Measurements from ENCODE around the gene CHRNE. TPM values are rescaled to one million over a fixed set of nuclear protein-coding genes. Genes with fewer than 3 reads are reported as not detected.

The CHRNE gene
- total RNA-seq, 2 experiments from 2014 or later = 0.27 to 0.32 TPM

GRCh38 chr17:4939546-4939795 lies 36.6 kb upstream of the CHRNE start:
- Histone ChIP-seq H3K4me1 (ENCODE audit: insufficient read depth, low read length, poor library complexity, severe bottlenecking) (peaks cover 44% of the 10 kb centered on the region), H3K27ac (ENCODE audit: low read depth, low read length, poor library complexity, severe bottlenecking) (peak overlapping the region; percentile 90), H3K9me2 (ENCODE audit: insufficient read depth, low read length) (no peaks in the 10 kb centered on the region), H2AFZ (ENCODE audit: low read length) (peak overlapping the region; percentile 53), H3K79me2 (ENCODE audit: insufficient read depth, low read depth, low read length) (peaks cover 54% of the 10 kb centered on the region), H3K9me3 (ENCODE audit: low read length) (no peaks in the 10 kb centered on the region), H3K4me2 (ENCODE audit: low read length) (peak overlapping the region; percentile 97), H4K20me1 (ENCODE audit: insufficient read depth, low read length) (no peaks in the 10 kb centered on the region), H3K36me3 (ENCODE audit: insufficient read depth, low read length) (peaks cover 72% of the 10 kb centered on the region), H3K4me3 (ENCODE audit: low read depth, low read length, poor library complexity, severe bottlenecking) (peak overlapping the region; percentile 95)
- ChIA-PET CTCF (ENCODE audit: unreplicated experiment) (no interaction called here), POLR2A (interaction anchor here (0.7 to 2.4 kb wide), 7 partner anchors 10 to 273 kb away, joined by 3 to 20 read pairs (median 5); partner anchors contain the start of genes ENO3 and SPAG7)
- DNase-seq (ENCODE audit: low spot score) = no peak
- TF ChIP-seq, protein P1, sequence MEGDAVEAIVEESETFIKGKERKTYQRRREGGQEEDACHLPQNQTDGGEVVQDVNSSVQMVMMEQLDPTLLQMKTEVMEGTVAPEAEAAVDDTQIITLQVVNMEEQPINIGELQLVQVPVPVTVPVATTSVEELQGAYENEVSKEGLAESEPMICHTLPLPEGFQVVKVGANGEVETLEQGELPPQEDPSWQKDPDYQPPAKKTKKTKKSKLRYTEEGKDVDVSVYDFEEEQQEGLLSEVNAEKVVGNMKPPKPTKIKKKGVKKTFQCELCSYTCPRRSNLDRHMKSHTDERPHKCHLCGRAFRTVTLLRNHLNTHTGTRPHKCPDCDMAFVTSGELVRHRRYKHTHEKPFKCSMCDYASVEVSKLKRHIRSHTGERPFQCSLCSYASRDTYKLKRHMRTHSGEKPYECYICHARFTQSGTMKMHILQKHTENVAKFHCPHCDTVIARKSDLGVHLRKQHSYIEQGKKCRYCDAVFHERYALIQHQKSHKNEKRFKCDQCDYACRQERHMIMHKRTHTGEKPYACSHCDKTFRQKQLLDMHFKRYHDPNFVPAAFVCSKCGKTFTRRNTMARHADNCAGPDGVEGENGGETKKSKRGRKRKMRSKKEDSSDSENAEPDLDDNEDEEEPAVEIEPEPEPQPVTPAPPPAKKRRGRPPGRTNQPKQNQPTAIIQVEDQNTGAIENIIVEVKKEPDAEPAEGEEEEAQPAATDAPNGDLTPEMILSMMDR (conservative IDR thresholded peaks at IDR 0.05; ENCODE audit: low read length) = no peak
- no peak for TF ChIP-seq EZH2phosphoT487 (IDR thresholded peaks at IDR 0.05; ENCODE audit: borderline replicate concordance, low read depth, low read length)
- BruUV-seq (replicated peaks) = no TSS peak
- intact Hi-C loops (cut with micrococcal nuclease; ENCODE audit: unreplicated experiment) = no loop called here

- DNase-seq (ENCODE audit: low spot score) = peak; percentile 56
- ChIA-PET POLR2A (interaction anchor here (0.8 to 2.4 kb wide), 5 partner anchors 10 to 113 kb away, joined by 3 to 20 read pairs (median 5); partner anchors contain the start of genes ENO3 and SPAG7), CTCF (ENCODE audit: unreplicated experiment) (no interaction called here)
- Histone ChIP-seq H3K36me3 (ENCODE audit: insufficient read depth, low read length) (peaks cover 66% of the 10 kb centered on the region), H2AFZ (ENCODE audit: low read length) (peak overlapping the region; percentile 53; the same call in 1 of the 2 replicates), H3K4me3 (ENCODE audit: low read depth, low read length, poor library complexity, severe bottlenecking) (peak overlapping the region; percentile 95), H3K9me3 (ENCODE audit: low read length) (no peaks in the 10 kb centered on the region), H3K4me2 (ENCODE audit: low read length) (peak overlapping the region; percentile 97), H4K20me1 (ENCODE audit: insufficient read depth, low read length) (no peaks in the 10 kb centered on the region), H3K79me2 (ENCODE audit: insufficient read depth, low read depth, low read length) (peaks cover 50% of the 10 kb centered on the region), H3K9me2 (ENCODE audit: insufficient read depth, low read length) (no peaks in the 10 kb centered on the region), H3K27ac (ENCODE audit: low read depth, low read length, poor library complexity, severe bottlenecking) (peak overlapping the region; percentile 90), H3K4me1 (ENCODE audit: insufficient read depth, low read length, poor library complexity, severe bottlenecking) (peaks cover 42% of the 10 kb centered on the region)
- no TSS peak for BruUV-seq (replicated peaks)
- intact Hi-C loops (cut with micrococcal nuclease; ENCODE audit: unreplicated experiment) = no loop called here
- TF ChIP-seq, protein P1 (conservative IDR thresholded peaks at IDR 0.05; ENCODE audit: low read length) = no peak
- TF ChIP-seq EZH2phosphoT487 (IDR thresholded peaks at IDR 0.05; ENCODE audit: borderline replicate concordance, low read depth, low read length) = no peak
Observed at GRCh38 chr17:4938688-4939545, 36.0 kb upstream of the CHRNE start.

DNA sequence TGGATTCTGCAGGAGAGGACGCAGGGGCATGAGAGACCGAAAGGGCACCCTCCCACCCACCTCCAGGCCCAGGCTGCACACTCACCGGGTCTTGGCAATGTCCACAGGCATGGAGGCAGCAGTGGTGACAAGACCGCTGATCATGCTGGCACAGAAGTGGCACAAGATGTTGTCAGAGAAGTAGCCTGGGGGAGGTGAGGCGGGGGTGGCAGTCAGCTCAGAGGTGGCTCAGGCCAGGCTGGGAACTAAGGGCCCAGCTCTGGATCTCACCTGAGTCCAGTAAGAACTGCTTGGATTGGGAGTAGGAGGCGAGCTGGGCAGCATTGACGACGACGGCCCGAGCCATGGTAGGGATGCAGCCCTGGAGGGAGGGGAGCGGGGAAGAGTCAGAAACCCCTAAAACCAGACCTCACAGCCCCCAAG lies 35.2 kb upstream of the CHRNE start:
- H3K4me1 ChIP-seq (ENCODE audit: insufficient read depth, low read length, poor library complexity, severe bottlenecking) = peaks cover 33% of the 10 kb centered on the region
- H2AFZ ChIP-seq (ENCODE audit: low read length) = no peak overlapping the region
- peaks cover 42% of the 10 kb centered on the region for H3K79me2 ChIP-seq (ENCODE audit: insufficient read depth, low read depth, low read length)
- no TSS peak for BruUV-seq (replicated peaks)
- no peaks in the 10 kb centered on the region for H3K9me2 ChIP-seq (ENCODE audit: insufficient read depth, low read length)
- no peaks in the 10 kb centered on the region for H3K9me3 ChIP-seq (ENCODE audit: low read length)
- H3K4me3 ChIP-seq (ENCODE audit: low read depth, low read length, poor library complexity, severe bottlenecking) = peak overlapping the region; percentile 95
- peak overlapping the region; percentile 97 for H3K4me2 ChIP-seq (ENCODE audit: low read length)
- no peak for TF ChIP-seq EZH2phosphoT487 (IDR thresholded peaks at IDR 0.05; ENCODE audit: borderline replicate concordance, low read depth, low read length)
- TF ChIP-seq, protein P1 (conservative IDR thresholded peaks at IDR 0.05; ENCODE audit: low read length) = no peak
- intact Hi-C loops (cut with micrococcal nuclease; ENCODE audit: unreplicated experiment) = no loop called here
- ChIA-PET POLR2A (no interaction called here), CTCF (ENCODE audit: unreplicated experiment) (no interaction called here)
- DNase-seq (ENCODE audit: low spot score) = no peak
- peaks cover 58% of the 10 kb centered on the region for H3K36me3 ChIP-seq (ENCODE audit: insufficient read depth, low read length)
- no peak overlapping the region for H3K27ac ChIP-seq (ENCODE audit: low read depth, low read length, poor library complexity, severe bottlenecking)
- H4K20me1 ChIP-seq (ENCODE audit: insufficient read depth, low read length) = no peaks in the 10 kb centered on the region

All from OCI-LY7 (cell line).